ENCODE measurements around the gene CH25H.

GRCh38 chr10:89248990-89249389, 41.9 kb upstream of the CH25H start:
- TF ChIP-seq CTCF (IDR thresholded peaks at IDR 0.05) (no peak), POLR2A (IDR thresholded peaks at IDR 0.05) (no peak)

Data from testis (tissue), 2 donors.